ENCODE results near the gene CENPU. TPM values are rescaled to one million over a fixed set of nuclear protein-coding genes. Genes with fewer than 3 reads are reported as not detected.

CENPU gene
- total and polyA plus RNA-seq, 10 of the 15 experiments (the other 5 are each of a cell fraction or from before 2014, with no cell fraction given) = 26.6 to 90.8 (median 53.8) TPM

GRCh38 chr4:184721254-184721653, 12.6 kb downstream of the CENPU start:
- no peak overlapping the region for H2AFZ ChIP-seq (ENCODE audit: control insufficient read depth, low read depth, low read length)
- H4K20me1 ChIP-seq (ENCODE audit: control insufficient read depth, insufficient read depth) = no peaks in the 10 kb centered on the region
- no peak for FAIRE-seq
- H3K79me2 ChIP-seq (ENCODE audit: control insufficient read depth, insufficient read depth, low read length) = peaks cover 4% of the 10 kb centered on the region
- ChIA-PET CTCF (interaction anchor here (1.3 kb wide), 1 partner anchor 24 kb away, joined by 3 read pairs; no protein-coding TSS in a partner anchor), POLR2A (interaction anchor here (0.6 to 1.1 kb wide), 2 partner anchors 10 to 910 kb away, joined by 3 read pairs; no protein-coding TSS in a partner anchor), RAD21 (ENCODE audit: unreplicated experiment) (interaction anchor here (0.8 to 1.5 kb wide), 2 partner anchors 14 to 77 kb away, joined by 3 to 5 read pairs; no protein-coding TSS in a partner anchor), SMC1A (ENCODE audit: uncharacterized antibody, unreplicated experiment) (interaction anchor here (1.5 to 2.2 kb wide), 2 partner anchors 12 to 14 kb away, joined by 4 to 5 read pairs; no protein-coding TSS in a partner anchor)
- intact Hi-C loops (cut with micrococcal nuclease; ENCODE audit: unreplicated experiment) (no loop called here), in situ Hi-C loops (cut with MboI) (no loop called here)
- TF ChIP-seq SREBF2 (IDR thresholded peaks at IDR 0.05; ENCODE audit: low read length) = no peak
- no peak for TF ChIP-seq MLLT1 (IDR thresholded peaks at IDR 0.05)
- TF ChIP-seq SIN3A (IDR thresholded peaks at IDR 0.05; ENCODE audit: low read depth, low read length) = no peak
- peak; percentile 89 for TF ChIP-seq ZNF384 (IDR thresholded peaks at IDR 0.05; ENCODE audit: borderline replicate concordance, low read depth, low read length)
- peak; percentile 56; the same call in 1 of the 2 replicates for TF ChIP-seq CBX5 (IDR thresholded peaks at IDR 0.05; ENCODE audit: low read depth)
- no peak for TF ChIP-seq GATAD2B (conservative IDR thresholded peaks at IDR 0.05; ENCODE audit: low read depth)
- TF ChIP-seq IRF5 (IDR thresholded peaks at IDR 0.05; ENCODE audit: borderline replicate concordance) = no peak
- TF ChIP-seq ZSCAN29 (IDR thresholded peaks at IDR 0.05) = no peak
- BruUV-seq (replicated peaks) = no TSS peak
- H3K4me3 ChIP-seq = no peak overlapping the region
- H3K36me3 ChIP-seq (ENCODE audit: control insufficient read depth in 2 of 2, insufficient read depth in 2 of 2, low read length in 1 of 2) = peaks cover 11 to 28% of the 10 kb centered on the region in 2 experiments
- DNase-seq (ENCODE audit: low read depth, low spot score) = no peak
- H3K4me2 ChIP-seq (ENCODE audit: control insufficient read depth, insufficient read depth) = no peak overlapping the region
- H3K9ac ChIP-seq (ENCODE audit: control insufficient read depth, insufficient read depth, low read length) = no peak overlapping the region
- H3K4me1 ChIP-seq (ENCODE audit: control insufficient read depth, insufficient read depth, low read length) = no peaks in the 10 kb centered on the region; the same call in 1 of the 2 replicates
- no peak overlapping the region for H3K27ac ChIP-seq (ENCODE audit: control insufficient read depth, insufficient read depth)
- no peaks in the 10 kb centered on the region for H3K27me3 ChIP-seq (replicated peaks in 1 of 2; ENCODE audit: control insufficient read depth in 2 of 2, insufficient read depth in 2 of 2, low read length in 1 of 2)
- no peaks in the 10 kb centered on the region; the same call in 1 of the 3 replicates for H3K9me3 ChIP-seq (replicated peaks; ENCODE audit: control insufficient read depth, insufficient read depth, low read length)
- ATAC-seq = no peak
